Mesendoderm (in vitro differentiated cells): Measurements from ENCODE around the gene ZDHHC13.

Source experiments
- DNase-seq: peaks from one replicate; pipeline ENCODE4 v3.0.0; 2013
- H2AK5ac ChIP-seq: 2 replicates; pipeline ENCODE4 v1.6.1; 2013; ENCODE audit warnings: low read length, inconsistent platforms
- H2BK120ac ChIP-seq: 2 replicates; pipeline ENCODE4 v1.6.1; 2013; ENCODE audit warnings: low read depth, mild to moderate bottlenecking, low read length, moderate library complexity, mixed read lengths
- H2BK15ac ChIP-seq: replicated peaks from 2 replicates; pipeline ENCODE4 v1.6.1; 2013; ENCODE audit warnings: low read depth, mild to moderate bottlenecking, moderate library complexity
- H2BK5ac ChIP-seq: 2 replicates; pipeline ENCODE4 v1.6.1; 2013; ENCODE audit warnings: low read length, inconsistent platforms
- H3K18ac ChIP-seq: 2 replicates; pipeline ENCODE4 v1.6.1; 2013; ENCODE audit warnings: mild to moderate bottlenecking, low read length, mixed read lengths
- H3K23ac ChIP-seq: one replicate; pipeline ENCODE4 v1.6.1; 2013; ENCODE audit warnings: low read length
- H3K27ac ChIP-seq: 2 replicates; pipeline ENCODE4 v1.5.1; 2013; ENCODE audit warnings: low read depth, mild to moderate bottlenecking, inconsistent platforms, low read length, moderate library complexity
- H3K27me3 ChIP-seq: 2 replicates; pipeline ENCODE4 v1.6.1; 2013; ENCODE audit warnings: low read length, control low read depth, mild to moderate bottlenecking, inconsistent platforms; ENCODE audit not compliant: insufficient read depth, poor library complexity
- H3K36me3 ChIP-seq: 2 replicates; pipeline ENCODE4 v1.6.1; 2013; ENCODE audit warnings: low read length, inconsistent platforms; ENCODE audit not compliant: control insufficient read depth, insufficient read depth
- H3K4ac ChIP-seq: one replicate; pipeline ENCODE4 v1.6.1; 2013; ENCODE audit warnings: low read depth, mild to moderate bottlenecking, low read length, moderate library complexity
- H3K4me1 ChIP-seq: 2 replicates; pipeline ENCODE4 v1.6.1; 2013; ENCODE audit warnings: low read depth, low read length, inconsistent platforms; ENCODE audit not compliant: control insufficient read depth
- H3K4me2 ChIP-seq: 2 replicates; pipeline ENCODE4 v1.6.1; 2013; ENCODE audit warnings: low read length
- H3K4me3 ChIP-seq: 2 replicates; pipeline ENCODE4 v1.5.1; 2013; ENCODE audit warnings: mild to moderate bottlenecking, low read length
- H3K56ac ChIP-seq: one replicate; pipeline ENCODE4 v1.6.1; 2013; ENCODE audit warnings: low read length
- H3K79me1 ChIP-seq: 2 replicates; pipeline ENCODE4 v1.6.1; 2013; ENCODE audit warnings: low read length, inconsistent platforms
- H3K79me2 ChIP-seq: 2 replicates; pipeline ENCODE4 v1.6.1; 2013; ENCODE audit warnings: mild to moderate bottlenecking, low read length; ENCODE audit not compliant: control insufficient read depth, insufficient read depth
- H3K9ac ChIP-seq: 2 replicates; pipeline ENCODE4 v1.6.1; 2013; ENCODE audit warnings: low read length, inconsistent platforms
- H4K5ac ChIP-seq: one replicate; pipeline ENCODE4 v1.6.1; 2013; ENCODE audit warnings: low read length
- H4K8ac ChIP-seq: one replicate; pipeline ENCODE4 v1.6.1; 2013; ENCODE audit warnings: low read depth, mild to moderate bottlenecking, control low read depth, low read length, moderate library complexity
- WGBS: extraction: QIAGEN DNeasy Blood & Tissue Kit; methylation state at CpG from one replicate; pipeline ENCODE4 v1.1.7; 2013; ENCODE audit warnings: low lambda C conversion rate, missing lambda C conversion rate; ENCODE audit not compliant: insufficient coverage; ENCODE audit errors: extremely low coverage; 5-methylcytosine and 5-hydroxymethylcytosine counted together

ZDHHC13 gene

GRCh38 chr11:19225123-19225522 lies 108.2 kb downstream of the ZDHHC13 start:
- H4K5ac ChIP-seq: no peak overlapping the region
- DNase-seq: no peak
- H2BK15ac ChIP-seq: no peak overlapping the region
- H3K27ac ChIP-seq: no peak overlapping the region
- no peak overlapping the region for H3K9ac ChIP-seq
- no peaks in the 10 kb centered on the region for H3K79me1 ChIP-seq
- no peak overlapping the region for H3K4me3 ChIP-seq
- no peak overlapping the region for H2BK5ac ChIP-seq
- H3K27me3 ChIP-seq: no peaks in the 10 kb centered on the region
- H3K56ac ChIP-seq: no peak overlapping the region
- no peaks in the 10 kb centered on the region for H3K4me1 ChIP-seq
- no CpG with 5 or more reads among the region's 6 CpGs for WGBS
- H3K4ac ChIP-seq: no peak overlapping the region
- no peak overlapping the region for H2AK5ac ChIP-seq
- H3K36me3 ChIP-seq: peaks cover 6% of the 10 kb centered on the region
- no peak overlapping the region for H3K18ac ChIP-seq
- H3K4me2 ChIP-seq: no peak overlapping the region
- no peak overlapping the region for H4K8ac ChIP-seq
- no peak overlapping the region for H3K23ac ChIP-seq
- H3K79me2 ChIP-seq: no peaks in the 10 kb centered on the region
- H2BK120ac ChIP-seq: no peak overlapping the region

- no peak overlapping the region for H4K8ac ChIP-seq
- H2BK5ac ChIP-seq: no peak overlapping the region
- H3K79me2 ChIP-seq: no peaks in the 10 kb centered on the region
- H2AK5ac ChIP-seq: no peak overlapping the region
- H2BK120ac ChIP-seq: no peak overlapping the region
- H3K23ac ChIP-seq: no peak overlapping the region
- WGBS: no CpG with 5 or more reads among the region's 3 CpGs
- H3K79me1 ChIP-seq: no peaks in the 10 kb centered on the region
- no peaks in the 10 kb centered on the region for H3K4me1 ChIP-seq
- H3K27me3 ChIP-seq: no peaks in the 10 kb centered on the region
- H3K4ac ChIP-seq: no peak overlapping the region
- H4K5ac ChIP-seq: no peak overlapping the region
- no peak overlapping the region for H3K27ac ChIP-seq
- H3K18ac ChIP-seq: no peak overlapping the region
- no peak for DNase-seq
- peaks cover 6% of the 10 kb centered on the region for H3K36me3 ChIP-seq
- no peak overlapping the region for H3K4me2 ChIP-seq
- no peak overlapping the region for H3K4me3 ChIP-seq
- H3K56ac ChIP-seq: no peak overlapping the region
- H3K9ac ChIP-seq: no peak overlapping the region
- no peak overlapping the region for H2BK15ac ChIP-seq
These were observed 108.6 kb downstream of the ZDHHC13 start for GRCh38 chr11:19225581-19225980.
